Astrocyte (in vitro differentiated cells and primary cell): Measurements from ENCODE around the gene CTNNA3. TPM values are rescaled to one million over a fixed set of nuclear protein-coding genes. Genes with fewer than 3 reads are reported as not detected.

Source experiments
- DNase-seq: peaks from one replicate; pipeline ENCODE4 v3.0.0-alpha.2; 2010; ENCODE audit warnings: low read depth
- FAIRE-seq: peaks from 2 replicates; lab custom pipeline; 2011; peaks lifted over from hg19 to GRCh38; lab: Jason Lieb, UNC
- H2AFZ ChIP-seq: 2 replicates; pipeline ENCODE4 v1.6.0; 2012; ENCODE audit warnings: low read depth, low read length, inconsistent platforms
- H3K27ac ChIP-seq: 2 replicates; pipeline ENCODE4 v1.5.1; 2011; ENCODE audit warnings: low read depth, low read length, inconsistent platforms
- H3K27me3 ChIP-seq: 2 replicates; pipeline ENCODE4 v1.6.0; 2011; ENCODE audit warnings: low read length, inconsistent platforms; ENCODE audit not compliant: insufficient read depth
- H3K36me3 ChIP-seq: 2 replicates; pipeline ENCODE4 v1.5.1; 2011; ENCODE audit warnings: low read length, inconsistent platforms; ENCODE audit not compliant: insufficient read depth
- H3K4me1 ChIP-seq: 2 replicates; pipeline ENCODE4 v1.5.1; 2011; ENCODE audit warnings: low read length, inconsistent platforms; ENCODE audit not compliant: insufficient read depth
- H3K4me2 ChIP-seq: 2 replicates; pipeline ENCODE4 v1.6.0; 2012; ENCODE audit warnings: low read length, inconsistent platforms
- H3K4me3 ChIP-seq: 2 replicates; pipeline ENCODE4 v1.5.1; 2011; ENCODE audit warnings: low read depth, mild to moderate bottlenecking, low read length, inconsistent platforms; ENCODE audit not compliant: insufficient read depth
- H3K79me2 ChIP-seq: 2 replicates; pipeline ENCODE4 v1.6.0; 2012; ENCODE audit warnings: mild to moderate bottlenecking, low read length, inconsistent platforms; ENCODE audit not compliant: insufficient read depth
- H3K9ac ChIP-seq: 2 replicates; pipeline ENCODE4 v1.6.0; 2012; ENCODE audit warnings: mild to moderate bottlenecking, low read length, inconsistent platforms
- H3K9me3 ChIP-seq: 2 replicates; pipeline ENCODE4 v1.5.1; 2012; ENCODE audit warnings: low read depth, mild to moderate bottlenecking, low read length, inconsistent platforms; ENCODE audit not compliant: insufficient read depth
- H4K20me1 ChIP-seq: 2 replicates; pipeline ENCODE4 v1.6.0; 2012; ENCODE audit warnings: low read length, inconsistent platforms; ENCODE audit not compliant: insufficient read depth
- H3K27ac Mint-ChIP-seq: one replicate; pipeline ENCODE4 v1.8.0; 2021; ENCODE audit warnings: mild to moderate bottlenecking, mixed read lengths; ENCODE audit not compliant: unreplicated experiment
- H3K27me3 Mint-ChIP-seq: one replicate; pipeline ENCODE4 v1.8.0; 2021; ENCODE audit warnings: low read depth, mixed read lengths; ENCODE audit not compliant: unreplicated experiment
- H3K36me3 Mint-ChIP-seq: one replicate; pipeline ENCODE4 v1.8.0; 2021; ENCODE audit warnings: low read depth, mixed read lengths; ENCODE audit not compliant: unreplicated experiment
- H3K4me1 Mint-ChIP-seq: one replicate; pipeline ENCODE4 v1.8.0; 2021; ENCODE audit warnings: low read depth, mixed read lengths; ENCODE audit not compliant: unreplicated experiment
- H3K4me3 Mint-ChIP-seq: one replicate; pipeline ENCODE4 v1.8.0; 2021; ENCODE audit warnings: mild to moderate bottlenecking, moderate library complexity, mixed read lengths; ENCODE audit not compliant: unreplicated experiment
- H3K9me3 Mint-ChIP-seq: one replicate; pipeline ENCODE4 v1.8.0; 2021; ENCODE audit warnings: mild to moderate bottlenecking, mixed read lengths; ENCODE audit not compliant: unreplicated experiment
- CTCF ChIP-seq: IDR thresholded peaks from 2 replicates; pipeline ENCODE4 v1.5.1; 2011; ENCODE audit warnings: low read depth, mild to moderate bottlenecking, inconsistent platforms, low read length, moderate library complexity; ENCODE audit not compliant: insufficient read depth
- EZH2 ChIP-seq: IDR thresholded peaks from 2 replicates; pipeline ENCODE4 v1.6.1; 2012; ENCODE audit warnings: mild to moderate bottlenecking, low read length, inconsistent platforms; ENCODE audit not compliant: insufficient read depth
- total RNA-seq: library from RNA; stranded (reverse); gene quantifications from 2 replicates; pipeline ENCODE4 v1.2.1, GENCODE V29; 2021

The CTNNA3 gene
- total RNA-seq, 1 donor from 2014 or later = 0.73 TPM

DNA sequence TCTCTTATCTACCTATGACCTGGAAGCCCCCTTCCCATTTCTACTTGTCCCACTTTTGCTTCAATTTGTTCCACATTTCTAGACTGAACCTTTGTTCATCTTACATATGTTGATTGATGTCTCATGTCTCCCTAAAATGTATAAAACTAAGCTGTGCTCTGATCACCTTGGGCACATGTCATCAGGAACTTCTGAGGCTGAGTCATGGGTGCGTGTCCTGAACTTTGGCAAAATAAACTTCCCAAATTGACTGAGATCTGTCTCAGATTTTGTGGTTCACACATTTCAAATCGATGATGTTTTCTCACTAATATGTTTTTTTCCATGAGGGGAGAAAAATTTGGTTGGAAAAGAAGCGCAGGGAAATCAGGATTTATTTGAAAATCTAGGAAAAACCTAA, 1176.4 kb downstream of the CTNNA3 start:
- TF ChIP-seq EZH2 = no peak
- TF ChIP-seq CTCF = no peak

DNA sequence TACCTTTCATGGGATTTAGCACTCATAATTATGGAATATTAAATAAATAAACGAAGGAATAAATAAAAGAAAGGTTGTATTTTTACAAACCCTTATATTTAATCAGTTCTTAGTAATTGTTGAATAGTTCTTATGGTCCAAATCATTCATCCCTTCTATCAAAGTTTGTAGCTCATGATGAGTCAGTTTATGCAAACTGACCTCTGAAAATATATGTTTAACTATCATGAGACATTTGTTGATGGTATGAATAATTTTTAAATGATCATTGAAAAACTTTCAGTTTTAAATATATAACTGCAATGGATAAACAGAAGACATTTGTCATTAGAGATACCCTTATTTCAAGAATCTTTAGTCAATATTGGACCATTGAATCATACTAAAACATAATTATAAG, 1181.3 kb downstream of the CTNNA3 start:
- TF ChIP-seq EZH2 (no peak), CTCF (no peak)
- H3K27me3 ChIP-seq = no peaks in the 10 kb centered on the region
- no peaks in the 10 kb centered on the region for H3K9me3 ChIP-seq
- no peak overlapping the region for H2AFZ ChIP-seq
- H3K4me1 ChIP-seq = no peaks in the 10 kb centered on the region
- Mint-ChIP-seq H3K27me3 (no peaks in the 10 kb centered on the region), H3K4me3 (no peak overlapping the region), H3K36me3 (no peaks in the 10 kb centered on the region), H3K4me1 (no peaks in the 10 kb centered on the region), H3K27ac (no peak overlapping the region), H3K9me3 (no peaks in the 10 kb centered on the region)
- DNase-seq (no peak), FAIRE-seq (no peak)
- no peak overlapping the region for H3K9ac ChIP-seq
- H4K20me1 ChIP-seq = no peaks in the 10 kb centered on the region
- H3K36me3 ChIP-seq = no peaks in the 10 kb centered on the region
- no peak overlapping the region for H3K4me3 ChIP-seq
- H3K4me2 ChIP-seq = no peak overlapping the region
- H3K27ac ChIP-seq = no peak overlapping the region
- H3K79me2 ChIP-seq = no peaks in the 10 kb centered on the region

More for the DNA sequence above, 1176.4 kb downstream of the CTNNA3 start:
- Histone ChIP-seq H3K27ac (no peak overlapping the region), H2AFZ (no peak overlapping the region), H3K4me1 (no peaks in the 10 kb centered on the region), H3K27me3 (no peaks in the 10 kb centered on the region), H3K4me2 (no peak overlapping the region), H3K9ac (no peak overlapping the region), H4K20me1 (no peaks in the 10 kb centered on the region), H3K36me3 (no peaks in the 10 kb centered on the region), H3K9me3 (no peaks in the 10 kb centered on the region), H3K4me3 (no peak overlapping the region), H3K79me2 (no peaks in the 10 kb centered on the region)
- no peak overlapping the region for H3K4me3 Mint-ChIP-seq
- no peaks in the 10 kb centered on the region for H3K27me3 Mint-ChIP-seq
- no peak overlapping the region for H3K27ac Mint-ChIP-seq
- no peaks in the 10 kb centered on the region for H3K36me3 Mint-ChIP-seq
- FAIRE-seq (no peak), DNase-seq (no peak)
- no peaks in the 10 kb centered on the region for H3K9me3 Mint-ChIP-seq
- H3K4me1 Mint-ChIP-seq = no peaks in the 10 kb centered on the region

DNA sequence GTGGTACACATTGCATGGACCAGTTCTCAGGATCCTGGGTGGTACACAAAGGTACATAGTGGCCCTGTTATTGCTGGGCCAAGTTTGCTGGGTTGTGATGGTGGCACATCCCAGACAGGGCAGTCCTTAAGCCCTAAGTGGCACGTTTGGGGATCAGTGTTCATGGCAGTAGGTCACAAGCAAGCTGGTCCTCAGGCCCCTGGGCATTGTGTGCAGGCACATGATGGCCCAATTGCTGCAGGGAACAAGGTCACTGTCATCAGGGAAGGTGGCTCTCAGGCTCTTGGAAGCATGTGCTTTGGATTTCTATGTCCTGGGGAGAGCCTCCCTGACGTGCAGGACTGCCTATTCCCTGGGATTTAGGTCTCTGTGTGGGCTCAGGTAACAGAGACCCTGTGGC, 1182.5 kb downstream of the CTNNA3 start:
- H3K4me1 ChIP-seq = no peaks in the 10 kb centered on the region
- Mint-ChIP-seq H3K27me3 (no peaks in the 10 kb centered on the region), H3K4me3 (no peak overlapping the region), H3K4me1 (no peaks in the 10 kb centered on the region), H3K9me3 (no peaks in the 10 kb centered on the region), H3K27ac (no peak overlapping the region), H3K36me3 (no peaks in the 10 kb centered on the region)
- no peaks in the 10 kb centered on the region for H3K27me3 ChIP-seq
- TF ChIP-seq CTCF = no peak
- TF ChIP-seq EZH2 = no peak
- H4K20me1 ChIP-seq = no peaks in the 10 kb centered on the region
- H3K4me2 ChIP-seq = no peak overlapping the region
- H3K4me3 ChIP-seq = no peak overlapping the region
- no peaks in the 10 kb centered on the region for H3K9me3 ChIP-seq
- FAIRE-seq (no peak), DNase-seq (no peak)
- H2AFZ ChIP-seq = no peak overlapping the region
- no peaks in the 10 kb centered on the region for H3K79me2 ChIP-seq
- no peak overlapping the region for H3K9ac ChIP-seq
- no peak overlapping the region for H3K27ac ChIP-seq
- H3K36me3 ChIP-seq = no peaks in the 10 kb centered on the region
